ENCODE data around the gene SLX9.

GRCh38 chr21:44913425-44914175 lies 26.2 kb upstream of the SLX9 start:
- TF ChIP-seq POLR2AphosphoS5 (IDR thresholded peaks at IDR 0.05) = no peak
- TF ChIP-seq CTCF (IDR thresholded peaks at IDR 0.05; ENCODE audit: poor library complexity, severe bottlenecking) = no peak
- no peak for TF ChIP-seq EZH2 (IDR thresholded peaks at IDR 0.05; ENCODE audit: borderline replicate concordance, insufficient read depth, low read length, poor library complexity, severe bottlenecking)
